SK-N-SH (cell line): ENCODE results near the gene FAM199X. TPM values are rescaled to one million over a fixed set of nuclear protein-coding genes. Genes with fewer than 3 reads are reported as not detected.

Experiments
- CTCF ChIA-PET: fragments of 300-600, 350-600 bp; formaldehyde crosslinking; extraction: SDS; loops from one replicate; lab custom pipeline; 2021; lab: Yijun Ruan, JAX
- POLR2A ChIA-PET: fragments of 350-600 bp; sonication (Branson Sonifier 250); formaldehyde crosslinking; extraction: SDS; loops from one replicate; lab custom pipeline; 2020; ENCODE audit warnings: antibody characterized with exemption, inconsistent platforms; lab: Yijun Ruan, JAX
- DNase-seq: peaks from one replicate; pipeline ENCODE4 v3.0.0; 2012
- H2AFZ ChIP-seq: fragments of 200-600 bp; sonication (generic); 2 replicates; pipeline ENCODE4 v1.8.1; 2016; ENCODE audit warnings: antibody characterized with exemption, mild to moderate bottlenecking, low read depth
- H3F3A ChIP-seq: fragments of 200-600 bp; sonication (generic); replicated peaks from 2 replicates; pipeline ENCODE3; 2016; ENCODE audit warnings: antibody characterized with exemption, mild to moderate bottlenecking; ENCODE audit not compliant: insufficient read depth
- H3K27ac ChIP-seq, 2 experiments: fragments of 200-500 bp in 1 of 2; fragments of 200-600 bp in 1 of 2; sonication (Bioruptor generic) in 1 of 2; sonication (generic), shearing (Covaris generic) in 1 of 2; 2 replicates each; pipeline versions ENCODE4 v1.5.1 to v1.6.1; 2014 to 2016; ENCODE audit warnings: low read depth in 2 of 2, inconsistent platforms in 1 of 2, low read length in 1 of 2, mild to moderate bottlenecking in 1 of 2, mixed read lengths in 1 of 2
- H3K27me3 ChIP-seq: fragments of 200-600 bp; sonication (generic), shearing (Covaris generic); 2 replicates; pipeline ENCODE4 v1.6.1; 2016; ENCODE audit warnings: mixed run types; ENCODE audit not compliant: insufficient read depth
- H3K36me3 ChIP-seq, 2 experiments: fragments of 200-500 bp in 1 of 2; fragments of 200-600 bp in 1 of 2; sonication (Bioruptor generic) in 1 of 2; sonication (generic) in 1 of 2; replicated peaks in 1 of 2; 2 replicates each; pipeline versions ENCODE3 to v1.5.1; 2014 to 2016; ENCODE audit warnings: low read length in 1 of 2, mild to moderate bottlenecking in 1 of 2; ENCODE audit not compliant: insufficient read depth in 2 of 2, control insufficient read depth in 1 of 2
- H3K4me1 ChIP-seq, 2 experiments: fragments of 200-500 bp in 1 of 2; fragments of 200-600 bp in 1 of 2; sonication (Bioruptor generic) in 1 of 2; sonication (generic), shearing (Covaris generic) in 1 of 2; 2 replicates each; pipeline versions ENCODE4 v1.5.1 to v1.6.1; 2014 to 2016; ENCODE audit warnings: low read depth in 1 of 2, low read length in 1 of 2, mixed run types in 1 of 2; ENCODE audit not compliant: insufficient read depth in 2 of 2, control insufficient read depth in 1 of 2
- H3K4me2 ChIP-seq: fragments of 200-600 bp; sonication (generic), shearing (Covaris generic); 2 replicates; pipeline ENCODE4 v1.6.1; 2017; ENCODE audit warnings: mixed run types
- H3K4me3 ChIP-seq, 2 experiments: fragments of 200-500 bp in 1 of 2; fragments of 200-600 bp in 1 of 2; sonication (Bioruptor generic) in 1 of 2; sonication (generic), shearing (Covaris generic) in 1 of 2; 2 replicates each; pipeline versions ENCODE4 v1.5.1 to v1.8.1; 2014 to 2016; ENCODE audit warnings: low read depth in 2 of 2, inconsistent platforms in 1 of 2, low read length in 1 of 2, mild to moderate bottlenecking in 1 of 2, mixed read lengths in 1 of 2, moderate library complexity in 1 of 2
- H3K79me2 ChIP-seq: fragments of 200-600 bp; sonication (generic); 2 replicates; pipeline ENCODE4 v1.8.1; 2017; ENCODE audit warnings: mild to moderate bottlenecking; ENCODE audit not compliant: insufficient read depth
- H3K9ac ChIP-seq: fragments of 200-600 bp; sonication (generic); 2 replicates; pipeline ENCODE4 v1.6.1; 2017; ENCODE audit warnings: mixed run types
- H3K9me2 ChIP-seq: fragments of 200-600 bp; sonication (generic); 2 replicates; pipeline ENCODE4 v1.6.1; 2017; ENCODE audit warnings: mixed run types
- H3K9me3 ChIP-seq: fragments of 200-600 bp; sonication (generic); 2 replicates; pipeline ENCODE4 v1.6.1; 2017; ENCODE audit warnings: mixed run types, mild to moderate bottlenecking, moderate library complexity
- H4K20me1 ChIP-seq: fragments of 200-600 bp; sonication (generic); 2 replicates; pipeline ENCODE4 v1.6.1; 2017; ENCODE audit warnings: mild to moderate bottlenecking, mixed run types; ENCODE audit not compliant: insufficient read depth
- ELF1 ChIP-seq: IDR thresholded peaks from 2 replicates; pipeline ENCODE4 v1.4.0; 2012
- EP300 ChIP-seq, 2 experiments: IDR thresholded peaks; 2 replicates each; pipeline versions ENCODE4 v1.4.0 to v1.6.1; 2012; ENCODE audit warnings: borderline replicate concordance in 1 of 2, low read depth in 1 of 2, low read length in 1 of 2
- FOXJ3 ChIP-seq: sonication (generic); formaldehyde crosslinking; IDR thresholded peaks from 2 replicates; pipeline ENCODE4 v1.5.1; 2020; ENCODE audit warnings: mild to moderate bottlenecking, missing genetic modification reagents
- GABPA ChIP-seq: IDR thresholded peaks from 2 replicates; pipeline ENCODE4 v1.4.0; 2012; ENCODE audit warnings: low read depth, mild to moderate bottlenecking
- GATA2 ChIP-seq: sonication (generic); formaldehyde crosslinking; IDR thresholded peaks from 2 replicates; pipeline ENCODE4 v1.5.0; 2020; ENCODE audit warnings: mild to moderate bottlenecking, missing genetic modification reagents
- JUND ChIP-seq: IDR thresholded peaks from 2 replicates; pipeline ENCODE4 v1.4.0; 2012
- MXI1 ChIP-seq: IDR thresholded peaks from 2 replicates; pipeline ENCODE4 v1.6.1; 2012; ENCODE audit warnings: mild to moderate bottlenecking, low read depth, low read length, improper control_type of control experiment
- NFIC ChIP-seq: IDR thresholded peaks from 2 replicates; pipeline ENCODE4 v1.4.0; 2012; ENCODE audit warnings: borderline replicate concordance
- POLR2AphosphoS5 ChIP-seq: IDR thresholded peaks from 2 replicates; pipeline ENCODE4 v1.6.1; 2012; ENCODE audit warnings: low read depth, low read length
- RAD21 ChIP-seq: IDR thresholded peaks from 2 replicates; pipeline ENCODE4 v1.6.1; 2012; ENCODE audit warnings: mild to moderate bottlenecking, low read length
- TAF1 ChIP-seq: IDR thresholded peaks from 2 replicates; pipeline ENCODE4 v1.6.1; 2012; ENCODE audit warnings: low read depth, mild to moderate bottlenecking, low read length, moderate library complexity, borderline replicate concordance
- YY1 ChIP-seq: IDR thresholded peaks from 2 replicates; pipeline ENCODE4 v1.4.0; 2012; ENCODE audit warnings: low read depth, mild to moderate bottlenecking
- WGBS: methylation state at CpG from one replicate; pipeline ENCODE4 v1.1.6; 2017; ENCODE audit warnings: low lambda C conversion rate; 5-methylcytosine and 5-hydroxymethylcytosine counted together
- polyA plus RNA-seq, 3 experiments: library from polyadenylated mRNA; depleted of rRNA; stranded (reverse); fragments of >200 nt; gene quantifications; 2 replicates each; pipeline ENCODE4 v1.2.3, GENCODE V29; 2012
- TF ChIP-seq, protein P1 (sequence below): fragments of 150-350 bp; IDR thresholded peaks from 2 replicates; pipeline ENCODE4 v1.6.1; 2016; ENCODE audit warnings: mild to moderate bottlenecking, low read depth, low read length
- TF ChIP-seq, protein P2 (sequence below): IDR thresholded peaks from 2 replicates; pipeline ENCODE4; 2012
- TF ChIP-seq, protein P3 (sequence below): IDR thresholded peaks from 2 replicates; pipeline ENCODE4 v1.4.0; 2012; ENCODE audit warnings: low read depth
- TF ChIP-seq, protein P4 (sequence below): IDR thresholded peaks from 2 replicates; pipeline ENCODE4 v1.4.0; 2012; ENCODE audit warnings: low read depth, borderline replicate concordance
- TF ChIP-seq, protein P5 (sequence below): fragments of 150-350 bp; IDR thresholded peaks from 2 replicates; pipeline ENCODE4 v1.6.1; 2017; ENCODE audit warnings: antibody characterized with exemption, low read length, low read depth, borderline replicate concordance

FAM199X gene
- polyA plus RNA-seq, 1 of the 3 experiments (the other 2 are of a cell fraction), result 2.2 TPM

DNA sequence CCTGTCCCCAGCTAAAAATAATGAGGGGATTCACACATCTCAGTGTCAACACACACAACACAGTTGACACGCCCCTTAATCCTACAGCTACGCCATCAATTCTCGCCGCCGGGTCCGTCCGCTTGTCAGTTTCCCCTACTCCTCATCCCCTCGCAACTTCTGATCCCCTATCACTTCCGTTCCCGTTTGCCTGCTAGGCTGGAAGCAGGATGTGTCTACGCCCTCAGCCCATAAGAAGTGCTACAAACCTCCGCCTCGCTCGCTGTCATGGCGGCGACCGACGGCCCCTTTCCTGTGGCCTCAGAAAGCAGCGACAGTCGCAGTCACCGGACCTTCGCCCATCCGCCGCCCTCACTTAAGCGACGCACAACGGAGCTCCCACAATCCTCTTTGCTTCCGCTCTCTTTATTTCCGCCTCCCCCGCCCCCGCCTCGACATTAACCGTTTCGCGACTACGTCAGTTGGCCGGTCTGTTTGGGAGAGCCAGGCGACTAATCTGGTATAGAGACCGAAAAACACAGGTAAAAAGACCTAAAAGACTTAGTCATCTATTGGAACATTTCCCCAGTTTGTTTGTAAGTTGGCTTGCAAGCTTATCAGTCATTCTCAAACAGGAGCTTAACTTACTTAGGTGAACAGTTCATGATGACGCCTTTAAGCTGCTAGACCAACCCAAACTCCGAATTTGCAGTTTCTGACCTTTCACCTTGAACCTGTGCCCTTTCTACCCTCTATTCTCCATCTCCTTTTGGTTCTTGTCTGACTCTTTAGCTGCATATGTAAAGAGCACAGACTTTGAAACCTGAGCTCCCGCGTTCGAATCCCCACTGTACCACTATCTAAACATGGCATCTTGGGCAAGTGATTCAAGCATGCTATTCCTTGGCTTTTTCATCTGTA is 9.4 kb upstream of the FAM199X start, which contains the start of gene SLC25A53:
TSS of gene SLC25A53 (minus strand) at position 380 of the 900 bp plus-strand sequence. CDS start 51,752 bp downstream, outside the sequence.
- ChIA-PET CTCF (interaction anchor here (1.5 to 2.3 kb wide), 2 partner anchors 9 to 20 kb away, joined by 8 to 15 read pairs; partner anchors contain the start of gene FAM199X), POLR2A (interaction anchor here (1.6 kb wide), 1 partner anchor 9 kb away, joined by 11 read pairs; the partner anchor contains the start of gene FAM199X)
- Histone ChIP-seq H3K4me3 (peak within 1 kb of the TSS; percentile 66), H3K9me2 (no peaks in the 10 kb centered on the region), H3K4me1 (no peaks in the 10 kb centered on the region; a peak in 1 of 4 replicates), H3K27ac (peak within 1 kb of the TSS; percentile 87 to 93), H3K9ac (peak within 1 kb of the TSS; percentile 75), H3F3A (peaks cover 2% of the 10 kb centered on the region), H3K36me3 (peaks cover 0 to 3% of the 10 kb centered on the region in 2 experiments), H2AFZ (peak within 1 kb of the TSS; percentile 84), H3K79me2 (peaks cover 13% of the 10 kb centered on the region), H3K27me3 (no peaks in the 10 kb centered on the region), H3K9me3 (no peaks in the 10 kb centered on the region), H4K20me1 (no peaks in the 10 kb centered on the region), H3K4me2 (peak within 1 kb of the TSS; percentile 66)
- TF ChIP-seq TAF1, result peak; percentile 29; the same call in 1 of the 2 replicates
- peak; percentile 87 for TF ChIP-seq YY1
- TF ChIP-seq FOXJ3 (CRISPR knock-in tag), result no peak
- peak; percentile 47; the same call in 1 of the 2 replicates for TF ChIP-seq POLR2AphosphoS5
- no peak for TF ChIP-seq GATA2
- TF ChIP-seq ELF1, result peak; percentile 72
- TF ChIP-seq NFIC, result no peak
- TF ChIP-seq, protein P1, sequence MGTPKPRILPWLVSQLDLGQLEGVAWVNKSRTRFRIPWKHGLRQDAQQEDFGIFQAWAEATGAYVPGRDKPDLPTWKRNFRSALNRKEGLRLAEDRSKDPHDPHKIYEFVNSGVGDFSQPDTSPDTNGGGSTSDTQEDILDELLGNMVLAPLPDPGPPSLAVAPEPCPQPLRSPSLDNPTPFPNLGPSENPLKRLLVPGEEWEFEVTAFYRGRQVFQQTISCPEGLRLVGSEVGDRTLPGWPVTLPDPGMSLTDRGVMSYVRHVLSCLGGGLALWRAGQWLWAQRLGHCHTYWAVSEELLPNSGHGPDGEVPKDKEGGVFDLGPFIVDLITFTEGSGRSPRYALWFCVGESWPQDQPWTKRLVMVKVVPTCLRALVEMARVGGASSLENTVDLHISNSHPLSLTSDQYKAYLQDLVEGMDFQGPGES, result no peak
- TF ChIP-seq, protein P2, sequence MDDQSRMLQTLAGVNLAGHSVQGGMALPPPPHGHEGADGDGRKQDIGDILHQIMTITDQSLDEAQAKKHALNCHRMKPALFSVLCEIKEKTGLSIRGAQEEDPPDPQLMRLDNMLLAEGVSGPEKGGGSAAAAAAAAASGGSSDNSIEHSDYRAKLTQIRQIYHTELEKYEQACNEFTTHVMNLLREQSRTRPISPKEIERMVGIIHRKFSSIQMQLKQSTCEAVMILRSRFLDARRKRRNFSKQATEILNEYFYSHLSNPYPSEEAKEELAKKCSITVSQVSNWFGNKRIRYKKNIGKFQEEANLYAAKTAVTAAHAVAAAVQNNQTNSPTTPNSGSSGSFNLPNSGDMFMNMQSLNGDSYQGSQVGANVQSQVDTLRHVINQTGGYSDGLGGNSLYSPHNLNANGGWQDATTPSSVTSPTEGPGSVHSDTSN, result 0 out of 2 replicates have a peak, but pooled peaks have one; percentile 10
- peak in 1 of 2 experiments; percentile 16; a peak in 1 of 4 replicates for TF ChIP-seq EP300 (IDR thresholded peaks at IDR 0.05; ENCODE audit: borderline replicate concordance in 1 of 2, low read depth in 1 of 2, low read length in 1 of 2)
- TF ChIP-seq, protein P3, sequence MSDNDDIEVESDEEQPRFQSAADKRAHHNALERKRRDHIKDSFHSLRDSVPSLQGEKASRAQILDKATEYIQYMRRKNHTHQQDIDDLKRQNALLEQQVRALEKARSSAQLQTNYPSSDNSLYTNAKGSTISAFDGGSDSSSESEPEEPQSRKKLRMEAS, result peak; percentile 26
- TF ChIP-seq, protein P4, sequence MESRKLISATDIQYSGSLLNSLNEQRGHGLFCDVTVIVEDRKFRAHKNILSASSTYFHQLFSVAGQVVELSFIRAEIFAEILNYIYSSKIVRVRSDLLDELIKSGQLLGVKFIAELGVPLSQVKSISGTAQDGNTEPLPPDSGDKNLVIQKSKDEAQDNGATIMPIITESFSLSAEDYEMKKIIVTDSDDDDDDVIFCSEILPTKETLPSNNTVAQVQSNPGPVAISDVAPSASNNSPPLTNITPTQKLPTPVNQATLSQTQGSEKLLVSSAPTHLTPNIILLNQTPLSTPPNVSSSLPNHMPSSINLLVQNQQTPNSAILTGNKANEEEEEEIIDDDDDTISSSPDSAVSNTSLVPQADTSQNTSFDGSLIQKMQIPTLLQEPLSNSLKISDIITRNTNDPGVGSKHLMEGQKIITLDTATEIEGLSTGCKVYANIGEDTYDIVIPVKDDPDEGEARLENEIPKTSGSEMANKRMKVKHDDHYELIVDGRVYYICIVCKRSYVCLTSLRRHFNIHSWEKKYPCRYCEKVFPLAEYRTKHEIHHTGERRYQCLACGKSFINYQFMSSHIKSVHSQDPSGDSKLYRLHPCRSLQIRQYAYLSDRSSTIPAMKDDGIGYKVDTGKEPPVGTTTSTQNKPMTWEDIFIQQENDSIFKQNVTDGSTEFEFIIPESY, result no peak
- no peak for TF ChIP-seq RAD21
- TF ChIP-seq JUND, result no peak
- TF ChIP-seq MXI1, result 0 out of 2 replicates have a peak, but pooled peaks have one; percentile 26
- TF ChIP-seq, protein P5, sequence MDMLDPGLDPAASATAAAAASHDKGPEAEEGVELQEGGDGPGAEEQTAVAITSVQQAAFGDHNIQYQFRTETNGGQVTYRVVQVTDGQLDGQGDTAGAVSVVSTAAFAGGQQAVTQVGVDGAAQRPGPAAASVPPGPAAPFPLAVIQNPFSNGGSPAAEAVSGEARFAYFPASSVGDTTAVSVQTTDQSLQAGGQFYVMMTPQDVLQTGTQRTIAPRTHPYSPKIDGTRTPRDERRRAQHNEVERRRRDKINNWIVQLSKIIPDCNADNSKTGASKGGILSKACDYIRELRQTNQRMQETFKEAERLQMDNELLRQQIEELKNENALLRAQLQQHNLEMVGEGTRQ, result no peak
- TF ChIP-seq GABPA, result peak; percentile 85
- peak; percentile 67 for DNase-seq
- WGBS, result 24% methylated on average over 43 of the region's 44 CpGs
